Measurements from ENCODE around the gene ROR2. TPM values are rescaled to one million over a fixed set of nuclear protein-coding genes. Genes with fewer than 3 reads are reported as not detected.

ROR2 gene
- total and polyA plus RNA-seq, 2 donors (not counting 3 experiments of a cell fraction or from before 2014, with no cell fraction given) = not detected

DNA sequence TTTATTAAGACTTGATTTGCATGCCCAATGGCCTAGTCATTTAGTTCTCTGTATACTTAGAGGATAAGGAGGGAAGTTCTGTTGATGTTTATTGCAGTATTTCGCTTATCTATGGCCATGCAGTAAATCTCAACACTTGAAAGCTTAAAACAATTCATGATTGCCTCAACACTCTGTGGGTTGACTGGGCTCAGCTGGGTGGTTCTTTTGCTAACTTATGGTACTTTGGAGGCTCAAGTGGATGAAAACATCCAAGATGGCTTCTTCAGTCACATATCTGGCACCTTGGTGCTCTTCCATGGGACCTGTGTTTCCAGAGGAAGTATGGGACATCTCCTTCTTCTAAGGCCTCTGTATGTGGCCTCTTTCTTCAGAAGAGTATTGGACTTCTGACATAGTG, 10.3 kb upstream of the ROR2 start:
- dilution Hi-C loops (cut with MboI; ENCODE audit: extremely low pct_ligation_motif_present, low sequenced_read_pairs) = no loop called here
- no peaks in the 10 kb centered on the region for H4K20me1 ChIP-seq (replicated peaks; ENCODE audit: control insufficient read depth, extremely low read depth, insufficient read depth, low read length)
- no peak overlapping the region for H3K4me3 ChIP-seq (replicated peaks in 1 of 3; ENCODE audit: insufficient read depth in 1 of 3, low read depth in 1 of 3, low read length in 3 of 3)
- no TSS peak for BruUV-seq (replicated peaks)
- H3K9me3 ChIP-seq (replicated peaks; ENCODE audit: control insufficient read depth, insufficient read depth, low read length) = no peaks in the 10 kb centered on the region
- no peak overlapping the region for H3K27ac ChIP-seq (ENCODE audit: insufficient read depth, low read depth, low read length)
- H3K36me3 ChIP-seq (ENCODE audit: control insufficient read depth in 2 of 2, extremely low read depth in 1 of 2, insufficient read depth in 2 of 2, low read length in 2 of 2) = no peaks in the 10 kb centered on the region
- no peak for DNase-seq (ENCODE audit: low read depth, low spot score)
- H3K4me2 ChIP-seq (ENCODE audit: insufficient read depth, low read length) = no peak overlapping the region
- CTCF ChIA-PET = interaction anchor here (2.1 kb wide), 1 partner anchor 10 kb away, joined by 6 read pairs; the partner anchor contains the start of gene ROR2
- POLR2A ChIA-PET = no interaction called here
- intact Hi-C loops (cut with micrococcal nuclease) = no loop called here
- H3K4me1 ChIP-seq (ENCODE audit: control insufficient read depth, extremely low read depth, insufficient read depth, low read length) = no peaks in the 10 kb centered on the region
- FAIRE-seq = no peak
- no peak overlapping the region for H2AFZ ChIP-seq (ENCODE audit: low read depth, low read length)
- no peaks in the 10 kb centered on the region for H3K79me2 ChIP-seq (ENCODE audit: control insufficient read depth, insufficient read depth, low read length)
- H3K9me1 ChIP-seq (replicated peaks; ENCODE audit: control insufficient read depth, extremely low read depth, insufficient read depth, low read length) = no peaks in the 10 kb centered on the region
- H3K27me3 ChIP-seq (ENCODE audit: control insufficient read depth in 2 of 2, insufficient read depth in 2 of 2, low read length in 2 of 2) = no peaks in the 10 kb centered on the region
- no peak overlapping the region for H3K9ac ChIP-seq (replicated peaks; ENCODE audit: extremely low read depth, insufficient read depth, low read length)
- TF ChIP-seq POLR2AphosphoS5 (IDR thresholded peaks at IDR 0.05; ENCODE audit: insufficient read depth, low read depth, low read length) (no peak), MYC (IDR thresholded peaks at IDR 0.05; ENCODE audit: low read depth, low read length) (no peak), JUN (IDR thresholded peaks at IDR 0.05; ENCODE audit: borderline replicate concordance, insufficient read depth, insufficient read length, low read depth) (no peak), GATA2 (IDR thresholded peaks at IDR 0.05; ENCODE audit: insufficient read depth, insufficient read length, low read depth, low read length) (no peak), FOS (IDR thresholded peaks at IDR 0.05; ENCODE audit: borderline replicate concordance, insufficient read depth, low read length) (no peak), EZH2 (IDR thresholded peaks at IDR 0.05; ENCODE audit: borderline replicate concordance, low read depth, low read length, severe bottlenecking) (no peak)
- TF ChIP-seq, protein P1, sequence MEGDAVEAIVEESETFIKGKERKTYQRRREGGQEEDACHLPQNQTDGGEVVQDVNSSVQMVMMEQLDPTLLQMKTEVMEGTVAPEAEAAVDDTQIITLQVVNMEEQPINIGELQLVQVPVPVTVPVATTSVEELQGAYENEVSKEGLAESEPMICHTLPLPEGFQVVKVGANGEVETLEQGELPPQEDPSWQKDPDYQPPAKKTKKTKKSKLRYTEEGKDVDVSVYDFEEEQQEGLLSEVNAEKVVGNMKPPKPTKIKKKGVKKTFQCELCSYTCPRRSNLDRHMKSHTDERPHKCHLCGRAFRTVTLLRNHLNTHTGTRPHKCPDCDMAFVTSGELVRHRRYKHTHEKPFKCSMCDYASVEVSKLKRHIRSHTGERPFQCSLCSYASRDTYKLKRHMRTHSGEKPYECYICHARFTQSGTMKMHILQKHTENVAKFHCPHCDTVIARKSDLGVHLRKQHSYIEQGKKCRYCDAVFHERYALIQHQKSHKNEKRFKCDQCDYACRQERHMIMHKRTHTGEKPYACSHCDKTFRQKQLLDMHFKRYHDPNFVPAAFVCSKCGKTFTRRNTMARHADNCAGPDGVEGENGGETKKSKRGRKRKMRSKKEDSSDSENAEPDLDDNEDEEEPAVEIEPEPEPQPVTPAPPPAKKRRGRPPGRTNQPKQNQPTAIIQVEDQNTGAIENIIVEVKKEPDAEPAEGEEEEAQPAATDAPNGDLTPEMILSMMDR (IDR thresholded peaks at IDR 0.05; ENCODE audit: extremely low read depth in 1 of 2, insufficient read depth in 1 of 2, low read depth in 1 of 2, low read length in 2 of 2) = no peak

All from endothelial cell of umbilical vein (primary cell).